Parathyroid adenoma (tissue), 2 donors: ENCODE data around the gene PRDM16.

Experiments used
- H2AFZ ChIP-seq: fragments of 300-600 bp; sonication (generic); one replicate; pipeline ENCODE4 v1.7.0; 2017; ENCODE audit warnings: antibody characterized with exemption, mild to moderate bottlenecking
- H3K27ac ChIP-seq: fragments of 300-600 bp; sonication (generic); one replicate; pipeline ENCODE4 v1.7.0; 2017
- H3K27me3 ChIP-seq: fragments of 300-600 bp; sonication (generic); one replicate; pipeline ENCODE4 v1.7.0; 2017; ENCODE audit warnings: low read length; ENCODE audit not compliant: control insufficient read depth, insufficient read depth
- H3K36me3 ChIP-seq: fragments of 300-600 bp; sonication (generic); one replicate; pipeline ENCODE4 v1.7.0; 2017; ENCODE audit warnings: low read length; ENCODE audit not compliant: control insufficient read depth, insufficient read depth
- H3K4me1 ChIP-seq: fragments of 300-600 bp; sonication (generic); one replicate; pipeline ENCODE4 v1.7.0; 2017; ENCODE audit warnings: control low read depth
- H3K4me2 ChIP-seq: fragments of 300-600 bp; sonication (generic); one replicate; pipeline ENCODE4 v1.7.0; 2017; ENCODE audit warnings: low read length
- H3K4me3 ChIP-seq: fragments of 300-600 bp; sonication (generic); one replicate; pipeline ENCODE4 v1.7.0; 2017; ENCODE audit warnings: low read depth, low read length
- H3K79me2 ChIP-seq: fragments of 300-600 bp; sonication (generic); one replicate; pipeline ENCODE4 v1.7.0; 2017; ENCODE audit warnings: control low read depth
- H3K9ac ChIP-seq: fragments of 300-600 bp; sonication (generic); one replicate; pipeline ENCODE4 v1.7.0; 2017; ENCODE audit warnings: mild to moderate bottlenecking
- H3K9me3 ChIP-seq: fragments of 300-600 bp; sonication (generic); one replicate; pipeline ENCODE4 v1.7.0; 2017; ENCODE audit warnings: low read length; ENCODE audit not compliant: control insufficient read depth
- CTCF ChIP-seq: fragments of 300-600 bp; sonication (generic); IDR thresholded peaks from one replicate; pipeline ENCODE4 v1.7.0; 2017; ENCODE audit warnings: antibody characterized with exemption, mild to moderate bottlenecking
- donor health status: primary hyperparathyroidism.

PRDM16 gene

GRCh38 chr1:3135073-3135702 lies 66.2 kb downstream of the PRDM16 start:
- no peak overlapping the region for H3K27ac ChIP-seq

DNA sequence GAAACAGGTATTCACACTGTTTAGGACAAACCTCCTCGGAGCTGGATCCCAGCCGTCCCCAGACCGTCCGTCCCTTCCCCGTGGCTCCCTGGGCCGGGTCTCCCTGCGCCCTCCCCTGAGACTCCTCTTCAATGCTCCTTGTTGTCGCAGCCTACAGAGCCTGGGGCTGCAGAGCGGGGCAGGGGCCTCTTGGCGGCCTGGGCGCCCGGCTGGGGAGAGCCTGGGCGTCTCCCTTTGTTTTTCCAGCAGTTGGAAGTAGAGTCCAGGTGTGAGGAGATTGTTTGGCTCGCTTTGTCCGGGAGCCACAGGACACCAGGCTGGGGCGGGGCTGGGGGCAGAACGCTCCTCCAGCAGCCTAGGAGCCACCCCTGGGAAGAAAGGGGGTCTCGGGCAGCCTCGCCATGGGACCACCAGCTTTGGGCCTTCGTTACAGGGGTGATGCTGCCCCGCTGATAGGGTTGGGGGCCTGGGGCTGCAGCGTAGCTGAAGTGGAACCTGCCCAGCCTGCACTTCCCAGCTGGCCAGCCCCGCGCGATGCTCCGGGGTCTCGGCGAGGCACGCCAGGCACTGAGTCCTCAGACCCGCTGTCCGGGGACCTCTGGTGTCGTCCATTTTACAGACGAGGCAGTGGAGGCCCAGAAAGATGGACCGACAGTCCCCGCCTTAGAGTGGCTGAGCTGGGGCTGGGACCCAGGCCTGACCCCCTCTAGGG lies 66.9 kb downstream of the PRDM16 start:
- H3K36me3 ChIP-seq: no peaks in the 10 kb centered on the region
- no peaks in the 10 kb centered on the region for H3K4me1 ChIP-seq
- no peak overlapping the region for H3K4me3 ChIP-seq
- no peaks in the 10 kb centered on the region for H3K9me3 ChIP-seq
- no peak overlapping the region for H3K9ac ChIP-seq
- no peaks in the 10 kb centered on the region for H3K27me3 ChIP-seq
- no peaks in the 10 kb centered on the region for H3K79me2 ChIP-seq
- no peak overlapping the region for H2AFZ ChIP-seq
- no peak overlapping the region for H3K27ac ChIP-seq
- TF ChIP-seq CTCF: no peak
- H3K4me2 ChIP-seq: no peak overlapping the region

More at GRCh38 chr1:3135073-3135702, 66.2 kb downstream of the PRDM16 start:
- no peak overlapping the region for H3K9ac ChIP-seq
- no peaks in the 10 kb centered on the region for H3K79me2 ChIP-seq
- H3K4me2 ChIP-seq: no peak overlapping the region
- no peak overlapping the region for H2AFZ ChIP-seq
- no peaks in the 10 kb centered on the region for H3K27me3 ChIP-seq
- H3K4me1 ChIP-seq: no peaks in the 10 kb centered on the region
- H3K4me3 ChIP-seq: no peak overlapping the region
- H3K9me3 ChIP-seq: no peaks in the 10 kb centered on the region
- TF ChIP-seq CTCF: no peak
- no peaks in the 10 kb centered on the region for H3K36me3 ChIP-seq

DNA sequence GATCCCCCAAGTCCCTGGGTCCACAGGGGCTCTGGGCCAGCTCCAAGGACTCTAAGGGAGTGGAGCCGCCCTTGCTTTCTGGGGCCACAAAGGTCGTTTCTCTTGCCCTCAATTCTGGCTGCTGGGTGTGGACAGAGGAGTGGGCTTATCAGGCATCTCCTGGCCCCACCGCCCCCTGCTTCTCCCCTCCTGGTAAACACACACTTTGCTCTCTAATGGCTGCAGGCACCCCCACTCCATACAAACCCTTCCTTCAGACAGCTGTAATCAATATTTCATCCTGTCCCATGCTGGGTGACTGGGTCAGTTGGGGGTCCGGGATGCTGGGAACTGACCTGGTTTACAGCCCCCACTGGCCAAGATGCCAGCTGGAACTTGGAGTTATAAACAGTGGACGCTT lies 67.5 kb downstream of the PRDM16 start:
- Histone ChIP-seq H3K4me1 (no peaks in the 10 kb centered on the region), H3K4me2 (no peak overlapping the region), H2AFZ (no peak overlapping the region), H3K36me3 (no peaks in the 10 kb centered on the region), H3K9me3 (no peaks in the 10 kb centered on the region), H3K9ac (no peak overlapping the region), H3K4me3 (no peak overlapping the region), H3K79me2 (no peaks in the 10 kb centered on the region), H3K27ac (no peak overlapping the region), H3K27me3 (no peaks in the 10 kb centered on the region)
- TF ChIP-seq CTCF: no peak

- Histone ChIP-seq H3K79me2 (no peaks in the 10 kb centered on the region), H3K27ac (no peak overlapping the region), H3K9ac (no peak overlapping the region), H3K27me3 (no peaks in the 10 kb centered on the region), H3K4me3 (no peak overlapping the region), H3K4me2 (no peak overlapping the region), H3K9me3 (no peaks in the 10 kb centered on the region), H2AFZ (no peak overlapping the region), H3K4me1 (no peaks in the 10 kb centered on the region), H3K36me3 (no peaks in the 10 kb centered on the region)
- TF ChIP-seq CTCF: no peak
Observed at GRCh38 chr1:3137111-3138100, 68.4 kb downstream of the PRDM16 start.
